K562 (cell line): ENCODE results near the gene PXN. TPM values are rescaled to one million over a fixed set of nuclear protein-coding genes. Genes with fewer than 3 reads are reported as not detected.

Experiments used
- DDX20 ChIP-seq: fragments of 450-650 bp; IDR thresholded peaks from 2 replicates; pipeline ENCODE4 v1.6.1; 2016; ENCODE audit warnings: missing genetic modification characterization, low read depth, mild to moderate bottlenecking, missing compliant biosample characterization, moderate library complexity
- FOXP1 ChIP-seq: sonication (generic); formaldehyde crosslinking; IDR thresholded peaks from 2 replicates; pipeline ENCODE4 v1.8.0; 2022; ENCODE audit warnings: mild to moderate bottlenecking, missing genetic modification reagents
- GTF2E2 ChIP-seq: fragments of 200-800 bp; sonication (Bioruptor generic); IDR thresholded peaks from 2 replicates; pipeline ENCODE4 v1.6.1; 2016; ENCODE audit warnings: missing genetic modification characterization, missing compliant biosample characterization
- IRF9 ChIP-seq: fragments of 450-650 bp; IDR thresholded peaks from 2 replicates; pipeline ENCODE4 v1.6.1; 2016; ENCODE audit warnings: missing biosample characterization, missing genetic modification characterization
- L3MBTL2 ChIP-seq: fragments of 450-650 bp; IDR thresholded peaks from 2 replicates; pipeline ENCODE4 v1.6.1; 2016; ENCODE audit warnings: mild to moderate bottlenecking, moderate library complexity
- MBD2 ChIP-seq: sonication (generic); IDR thresholded peaks from 2 replicates; pipeline ENCODE4 v1.6.1; 2016; ENCODE audit warnings: low read depth, borderline replicate concordance
- NR0B1 ChIP-seq: fragments of 450-650 bp; IDR thresholded peaks from one replicate; pipeline ENCODE4 v1.6.1; 2018; ENCODE audit warnings: mild to moderate bottlenecking, moderate library complexity; ENCODE audit not compliant: partially characterized antibody
- NUFIP1 ChIP-seq: fragments of 450-650 bp; IDR thresholded peaks from 2 replicates; pipeline ENCODE4 v1.6.1; 2018; ENCODE audit not compliant: partially characterized antibody
- POLR2AphosphoS5 ChIP-seq: IDR thresholded peaks from 2 replicates; pipeline ENCODE4 v1.6.1; 2011; ENCODE audit warnings: mild to moderate bottlenecking, low read depth, low read length, moderate library complexity; ENCODE audit not compliant: control insufficient read depth, insufficient read depth
- RERE ChIP-seq: sonication (generic); formaldehyde crosslinking; IDR thresholded peaks from 2 replicates; pipeline ENCODE4 v1.8.0; 2023; ENCODE audit warnings: missing genetic modification reagents, mild to moderate bottlenecking, borderline replicate concordance
- ZBTB26 ChIP-seq: fragments of 450-650 bp; formaldehyde crosslinking; IDR thresholded peaks from 2 replicates; pipeline ENCODE4 v1.4.0; 2022; ENCODE audit warnings: missing genetic modification characterization
- ZC3H11A ChIP-seq: IDR thresholded peaks from 2 replicates; pipeline ENCODE4 v1.6.1; 2012; ENCODE audit warnings: low read depth, low read length, improper control_type of control experiment
- ZNF551 ChIP-seq: fragments of 250-450 bp; sonication (Bioruptor Pico); IDR thresholded peaks from 2 replicates; pipeline ENCODE4 v1.5.0; 2021; ENCODE audit warnings: mild to moderate bottlenecking, moderate library complexity
- polyA plus RNA-seq, 8 experiments: library from polyadenylated mRNA; depleted of rRNA in 4 of 8; stranded (reverse) in 5 of 8; unstranded in 3 of 8; fragments of >200 nt; fragmentation: Nextera tagmentation in 2 of 8; fragmentation: Illumina TruSeq in 1 of 8; extraction: Ambion mirVana in 2 of 8; extraction: Trizol in 1 of 8; gene quantifications; 2 replicates each; pipeline versions ENCODE4 v1.2.1 to v1.2.3, GENCODE V29; 2011 to 2014; ENCODE audit warnings: inconsistent platforms in 1 of 8, missing spikeins in 1 of 8
- total RNA-seq, 7 experiments: library from RNA; depleted of rRNA in 6 of 7; stranded (reverse); fragments of >200 nt in 6 of 7; fragmentation: Illumina TruSeq in 2 of 7; extraction: Trizol in 2 of 7; gene quantifications; 2 replicates each; pipeline versions ENCODE4 v1.2.1 to v1.2.3, GENCODE V29; 2011 to 2021; ENCODE audit warnings: low replicate concordance in 1 of 7

PXN gene
- total and polyA plus RNA-seq, 9 of the 15 experiments (the other 6 are each of a cell fraction or from before 2014, with no cell fraction given), result 4.0 to 74.1 (median 18.6) TPM

GRCh38 chr12:120249266-120249874, 16.2 kb downstream of the PXN start (continued):
- no peak for TF ChIP-seq NR0B1
- no peak for TF ChIP-seq GTF2E2
- TF ChIP-seq L3MBTL2, result no peak
- TF ChIP-seq FOXP1 (CRISPR knock-in tag), result no peak
- TF ChIP-seq MBD2, result peak; percentile 0; the same call in 1 of the 2 replicates
- no peak for TF ChIP-seq ZNF551 (CRISPR knock-in tag)
- TF ChIP-seq DDX20 (tag), result no peak
- TF ChIP-seq RERE (CRISPR knock-in tag), result no peak
- TF ChIP-seq ZBTB26, result no peak
- no peak for TF ChIP-seq IRF9
- TF ChIP-seq NUFIP1, result no peak
- TF ChIP-seq POLR2AphosphoS5, result no peak
- no peak for TF ChIP-seq ZC3H11A
